ENCODE data around the gene SYNCRIP.
"Not testable (repeated sequence)": the region's sequence is repeated elsewhere in the genome, so short reads cannot be mapped to it uniquely, and the experiment has no call there.

SYNCRIP gene

GRCh38 chr6:85669735-85670194, 27.1 kb upstream of the SYNCRIP start:
- DNase-seq (ENCODE audit: low spot score): peak; percentile 15

- no peak for DNase-seq (ENCODE audit: low spot score)
These were observed 19.6 kb upstream of the SYNCRIP start for GRCh38 chr6:85662251-85662650.

GRCh38 chr6:85660181-85660611, 17.5 kb upstream of the SYNCRIP start:
- no peak for DNase-seq (ENCODE audit: low spot score)

DNA sequence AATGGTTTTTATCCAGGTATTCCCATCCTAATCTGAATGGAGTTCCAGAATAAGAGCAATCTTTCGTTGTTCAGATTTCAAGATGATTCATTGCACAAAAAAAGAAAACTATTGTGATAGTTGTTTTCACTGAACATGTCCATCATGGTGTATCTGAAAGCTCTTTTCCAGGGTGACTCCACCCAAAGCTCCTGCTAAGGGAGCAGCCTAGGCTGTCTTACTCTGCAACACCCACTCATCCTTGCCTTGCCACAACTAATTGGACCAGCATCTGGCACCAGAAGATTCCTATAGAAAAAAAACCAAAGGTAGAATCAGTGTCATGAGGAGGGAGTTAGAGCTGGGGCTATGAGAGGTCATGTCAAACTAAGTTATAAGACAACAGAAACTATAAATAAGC, 7.9 kb upstream of the SYNCRIP start:
- DNase-seq (ENCODE audit: low spot score): no peak

DNA sequence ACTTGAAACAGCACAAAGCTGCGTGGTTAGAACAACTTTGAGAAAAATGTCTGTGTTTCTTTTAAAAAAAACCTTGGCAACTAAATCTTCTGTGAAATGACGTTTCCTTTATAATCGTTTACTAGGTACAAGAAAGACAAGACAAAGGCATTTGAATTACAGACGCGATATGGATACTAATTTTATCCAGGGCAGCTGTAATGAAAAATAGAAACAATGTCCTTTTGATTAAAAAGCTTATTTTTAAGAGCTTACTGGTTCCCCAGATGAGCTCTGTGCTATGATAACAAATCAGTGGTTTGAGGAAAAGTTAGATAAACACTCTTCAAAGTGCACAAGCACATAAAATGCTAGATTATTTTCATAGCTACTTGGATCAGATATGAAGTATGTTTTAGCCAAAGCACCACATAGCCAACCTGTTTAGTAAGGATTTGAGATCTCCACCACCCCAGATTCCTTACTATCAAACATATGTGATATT, 1.6 kb upstream of the SYNCRIP start:
- peak; percentile 58 for DNase-seq (ENCODE audit: low spot score)

DNA sequence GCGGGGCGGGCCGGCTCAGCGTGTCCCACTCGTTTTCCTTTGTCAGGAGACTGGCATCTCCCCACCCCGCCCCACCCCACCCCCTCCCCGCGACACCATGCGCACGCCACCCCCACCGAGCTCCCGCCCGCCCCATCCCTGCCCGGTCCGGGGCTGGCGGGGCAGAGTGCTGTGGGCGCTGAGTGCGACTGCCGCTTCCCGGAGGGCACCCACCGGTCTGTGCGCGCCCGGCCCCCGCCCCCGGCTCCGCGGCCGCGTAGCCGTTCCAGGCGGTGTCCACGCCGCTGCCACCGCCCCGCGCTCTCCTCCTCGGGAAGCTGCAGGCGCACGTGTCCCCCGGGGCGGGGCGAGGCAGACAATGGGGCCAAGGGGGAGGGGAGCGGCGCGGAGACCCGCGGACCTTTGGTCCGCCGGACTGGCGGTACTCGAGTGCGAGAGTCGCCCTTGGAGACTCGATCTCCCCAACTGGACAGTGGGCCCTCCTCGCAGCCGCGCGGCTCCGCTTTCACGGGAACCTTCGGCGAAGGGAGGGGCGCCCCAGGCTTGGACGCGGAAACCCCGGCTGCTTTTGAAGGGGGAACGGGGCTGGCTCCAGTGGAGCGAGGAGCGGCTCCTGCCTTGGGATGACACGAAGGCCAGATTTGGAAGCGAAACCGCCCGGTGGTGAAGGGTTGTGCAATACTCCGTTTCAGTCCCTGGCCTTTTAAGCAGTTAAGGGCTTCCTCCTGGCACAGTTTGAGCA, 1.0 kb upstream of the SYNCRIP start:
- DNase-seq (ENCODE audit: low spot score): peak; percentile 85

DNA sequence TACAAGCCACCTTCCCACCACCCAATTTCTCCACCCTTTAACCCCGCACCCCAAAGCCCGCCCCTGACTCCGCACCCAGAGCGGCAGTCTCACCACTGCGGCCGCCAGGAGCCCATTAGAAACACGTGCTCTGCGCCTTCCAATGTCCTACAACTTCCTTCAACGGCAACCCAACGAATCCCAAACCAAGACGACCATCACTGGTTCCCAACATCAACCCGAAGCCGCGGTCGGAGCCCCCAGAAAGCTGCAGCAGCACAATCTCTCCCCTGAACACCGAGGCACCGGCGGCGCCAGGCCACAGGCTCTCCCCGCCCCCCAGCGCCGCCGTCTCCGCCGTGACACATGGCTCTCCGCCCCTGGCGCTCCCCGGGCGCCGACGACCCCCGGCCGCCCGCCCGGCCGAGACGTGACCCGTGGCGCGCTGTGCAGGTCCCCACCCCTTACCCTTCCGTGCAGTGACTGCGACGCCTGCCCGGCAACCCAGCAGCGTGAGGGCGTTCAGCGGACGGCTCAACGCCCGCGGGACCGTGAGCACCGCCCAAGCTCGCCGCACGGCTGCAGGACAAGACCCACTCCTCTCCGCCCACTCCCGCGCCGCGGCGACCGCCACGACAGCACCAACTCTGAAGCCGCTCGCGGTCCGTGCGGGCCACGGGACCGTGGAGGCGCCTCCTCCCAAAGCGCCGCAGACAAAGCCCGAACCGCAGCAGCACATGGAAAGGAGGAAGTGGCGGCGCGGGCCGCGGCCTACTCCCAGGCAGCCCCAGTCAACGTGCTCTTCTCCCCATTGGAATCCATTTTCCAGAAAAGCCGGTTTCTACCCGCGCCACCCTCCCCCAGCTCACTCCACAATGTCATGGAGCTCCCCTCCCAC, 551 bp downstream of the SYNCRIP start:
- DNase-seq (ENCODE audit: low spot score): peak; percentile 33

DNA sequence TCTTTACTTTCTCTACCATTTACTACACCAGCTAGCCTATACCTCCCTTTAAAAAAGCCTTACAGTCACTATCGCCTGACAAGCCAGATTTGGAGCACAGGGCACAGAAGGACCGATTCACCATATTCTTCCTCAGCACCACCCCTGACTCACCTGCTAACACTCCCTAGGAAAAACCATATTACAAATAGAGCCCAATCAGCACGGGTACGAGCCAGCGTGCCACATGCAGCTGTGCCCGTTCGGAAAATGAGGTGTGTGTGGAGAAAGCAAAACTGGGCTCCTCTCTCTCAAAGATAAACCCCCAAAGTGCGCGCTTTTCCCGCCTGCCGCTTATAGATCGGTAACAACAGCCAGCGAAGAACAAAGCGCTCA, 1.2 kb downstream of the SYNCRIP start:
- DNase-seq (ENCODE audit: low spot score): no peak

GRCh38 chr6:85640821-85641220, 1.9 kb downstream of the SYNCRIP start:
- DNase-seq (ENCODE audit: low spot score): no peak

- no peak for DNase-seq (ENCODE audit: low spot score)
These were observed 5.1 kb downstream of the SYNCRIP start for GRCh38 chr6:85637579-85637978.

DNA sequence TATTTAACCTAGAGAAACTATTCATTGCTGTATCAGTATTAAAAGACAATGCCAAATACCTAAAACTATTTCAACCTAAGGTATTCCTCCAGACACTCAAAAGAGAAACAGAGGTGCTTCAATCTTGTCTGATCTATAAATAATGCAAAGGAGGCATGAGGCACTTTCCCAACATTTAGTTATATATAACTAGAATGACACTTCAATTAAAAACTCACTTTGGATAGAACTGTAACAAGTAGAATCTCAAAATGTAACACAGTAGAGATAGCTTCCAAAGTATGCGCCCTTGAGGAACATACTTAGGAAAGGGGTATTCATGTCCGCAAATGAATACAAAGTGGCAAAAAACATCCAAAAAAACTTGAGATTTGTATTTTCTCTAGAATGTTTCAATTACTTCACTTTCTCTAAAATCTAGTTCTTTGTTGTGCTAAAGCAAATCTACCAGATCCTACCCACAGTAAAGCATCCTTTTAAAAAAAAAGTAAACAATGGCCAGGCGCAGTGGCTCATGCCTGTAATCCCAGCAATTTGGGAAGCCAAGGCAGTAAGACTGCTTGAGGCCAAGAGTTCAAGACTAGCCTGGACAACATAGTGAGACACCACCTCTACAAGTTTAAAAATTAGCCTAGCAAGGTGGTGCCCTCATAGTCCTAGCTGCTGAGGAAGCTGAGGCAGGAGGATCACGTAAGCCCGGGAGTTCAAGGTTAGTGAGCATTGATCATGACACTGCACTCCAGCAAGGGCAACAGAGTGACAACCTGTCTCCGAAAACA, 10.3 kb downstream of the SYNCRIP start:
- DNase-seq (ENCODE audit: low spot score): no peak

DNA sequence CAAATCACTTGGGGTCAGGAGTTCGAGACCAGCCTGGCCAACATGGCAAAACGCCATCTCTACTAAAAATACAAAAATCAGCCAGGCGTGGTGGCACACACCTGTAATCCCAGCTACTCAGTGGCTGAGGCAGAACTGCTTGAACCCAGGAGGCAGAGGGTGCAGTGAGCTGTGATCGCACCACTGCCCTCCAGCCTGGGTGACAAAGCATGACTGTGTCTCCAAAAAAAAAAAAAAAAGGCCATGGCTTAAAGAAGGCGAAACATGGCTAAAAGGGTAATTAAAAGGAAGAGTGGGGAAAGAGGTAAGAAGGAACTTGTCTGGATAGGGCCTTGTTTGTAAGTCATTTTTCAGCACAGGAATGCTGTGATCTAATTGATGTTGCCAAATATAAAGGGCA, 11.6 kb downstream of the SYNCRIP start:
- DNase-seq (ENCODE audit: low spot score): not testable (repeated sequence)

DNA sequence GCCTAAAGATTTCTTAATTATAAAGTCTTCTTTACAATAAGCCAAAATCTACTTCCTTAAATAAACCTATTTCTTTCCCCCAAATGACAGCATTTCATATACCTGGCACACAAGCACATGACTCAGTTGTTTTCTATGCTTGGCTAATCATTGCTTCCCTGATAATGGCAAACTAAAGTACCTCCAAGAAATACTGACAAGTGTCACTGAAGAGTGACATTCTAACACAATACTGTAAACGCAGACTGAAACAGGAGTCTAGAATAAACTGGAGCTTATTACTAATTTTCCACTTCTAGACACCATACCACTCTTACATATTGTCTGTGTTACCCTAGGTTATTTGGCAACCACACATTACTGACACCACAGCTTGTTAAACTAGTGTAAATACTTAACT, 14.3 kb downstream of the SYNCRIP start:
- DNase-seq (ENCODE audit: low spot score): no peak

DNA sequence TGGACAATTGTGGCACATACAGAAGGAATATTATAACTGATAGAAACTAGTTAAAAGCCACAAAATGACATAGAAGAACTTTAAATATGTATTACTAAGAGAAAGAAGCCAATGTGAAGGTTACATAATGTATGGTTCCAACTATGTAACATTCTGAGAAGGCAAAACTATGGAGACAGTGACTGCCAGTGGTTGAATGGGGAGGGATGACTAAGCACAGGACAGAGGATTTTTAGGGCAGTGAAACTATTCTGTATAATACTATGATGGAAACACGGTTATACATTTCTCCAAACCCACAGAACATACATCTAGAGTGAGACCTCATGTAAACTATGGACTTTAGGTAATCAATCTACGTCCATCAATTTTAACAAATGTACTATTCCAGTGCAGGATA, 22.4 kb downstream of the SYNCRIP start:
- DNase-seq (ENCODE audit: low spot score): no peak

DNA sequence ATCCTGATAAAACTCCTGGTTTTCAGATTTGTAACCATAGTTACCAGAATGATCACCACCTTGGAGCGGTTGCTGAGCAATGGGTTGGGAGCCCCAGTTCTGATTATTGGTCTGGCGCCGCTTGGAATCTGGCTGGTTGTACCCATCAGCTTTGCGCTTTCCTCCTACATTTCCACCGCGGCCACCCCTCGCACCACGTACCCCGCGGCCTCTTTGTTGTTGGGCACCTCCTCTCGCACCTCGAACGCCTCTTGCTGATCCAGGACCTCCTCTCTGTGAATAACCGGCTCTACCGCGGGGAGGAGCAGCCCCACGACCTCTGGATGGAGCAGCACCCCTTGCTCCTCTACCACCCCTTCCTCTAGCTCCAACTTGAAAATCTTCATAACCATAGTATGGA, 27.9 kb downstream of the SYNCRIP start:
- no peak for DNase-seq (ENCODE audit: low spot score)

DNA sequence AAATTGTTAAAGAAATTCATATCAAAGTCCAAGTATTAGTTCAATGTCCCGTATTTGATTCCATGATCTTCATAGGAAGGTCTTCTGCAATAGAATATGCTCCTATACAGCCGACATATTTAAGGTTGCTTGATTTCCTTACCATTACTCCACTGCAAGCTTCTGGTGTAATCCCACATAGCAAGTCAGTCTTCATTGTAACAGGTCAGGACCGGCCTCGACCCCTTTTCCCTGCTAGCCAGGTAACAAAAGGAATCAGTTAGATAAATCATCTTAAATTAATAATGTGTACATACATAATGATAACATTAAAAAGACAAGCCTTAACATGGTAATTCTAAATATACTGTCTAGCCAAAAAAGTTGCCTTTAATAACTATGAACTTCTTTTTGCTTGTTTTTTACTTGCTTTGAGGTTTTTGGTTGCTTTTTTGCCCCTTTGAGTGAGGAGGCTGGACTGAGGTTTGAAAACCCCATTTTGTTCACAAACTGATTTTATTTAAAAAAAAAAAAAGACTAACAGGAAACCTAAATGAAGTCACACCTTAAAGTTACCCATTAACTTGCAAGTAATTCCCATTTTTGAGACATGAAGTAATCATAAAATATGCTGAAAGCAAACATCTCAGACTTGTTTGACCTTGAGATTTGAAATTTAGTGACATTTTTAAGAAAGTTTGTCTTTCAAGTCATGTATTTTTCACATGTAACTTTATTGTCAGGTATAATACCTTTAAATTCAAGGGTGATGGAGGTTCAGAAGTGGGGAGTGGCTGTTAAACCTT, 29.8 kb downstream of the SYNCRIP start:
- no peak for DNase-seq (ENCODE audit: low spot score)

DNA sequence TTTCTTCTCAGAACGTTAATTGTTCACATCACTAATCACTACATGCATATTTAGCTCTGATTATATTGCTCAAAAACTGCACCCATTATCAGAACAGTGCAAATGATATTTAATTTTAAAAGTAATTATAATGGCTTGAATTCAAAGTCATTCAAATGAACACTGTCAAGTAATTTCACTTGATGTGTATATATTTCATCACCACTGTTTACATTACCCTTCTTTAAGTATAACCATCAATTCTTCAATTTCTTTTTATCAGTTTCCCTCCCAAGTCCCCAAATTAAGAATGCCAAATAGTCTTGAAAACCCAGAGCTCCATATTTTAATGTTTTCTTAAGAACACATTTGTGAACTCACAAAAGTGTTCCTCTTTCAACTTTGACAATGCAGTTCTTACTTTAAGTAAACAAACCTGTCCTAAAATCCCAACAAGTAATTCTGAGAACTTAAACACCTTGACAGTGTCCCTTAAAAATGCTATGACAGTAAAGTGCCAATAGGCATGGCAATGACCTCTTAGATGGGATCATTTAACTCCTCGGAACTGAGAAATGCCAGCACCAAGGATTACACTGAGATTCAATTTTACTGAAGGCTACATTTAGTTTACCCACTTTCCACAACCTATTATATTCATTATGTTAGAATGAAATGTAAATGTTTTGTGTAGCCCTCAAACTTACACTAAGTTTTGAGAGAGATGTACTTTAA, 32.3 kb downstream of the SYNCRIP start:
- no peak for DNase-seq (ENCODE audit: low spot score)

DNA sequence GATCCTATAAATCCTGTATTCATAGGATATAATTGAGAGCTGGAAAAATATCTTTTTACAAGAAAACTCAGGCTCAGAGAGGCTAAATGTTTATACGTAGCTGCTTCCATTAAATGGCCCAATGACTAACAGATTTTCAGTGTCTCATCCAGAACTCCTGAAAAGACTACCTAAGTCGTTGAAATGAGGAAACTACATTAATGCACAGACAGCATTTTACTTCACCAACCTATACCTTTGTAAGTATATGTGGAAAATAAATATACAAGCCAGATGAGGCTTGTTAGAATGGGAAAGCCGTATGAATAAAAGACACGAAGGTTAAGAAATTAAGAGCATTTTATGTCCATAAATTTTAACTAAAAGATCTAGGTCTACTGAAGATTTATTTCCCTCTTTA, 40.6 kb downstream of the SYNCRIP start:
- DNase-seq (ENCODE audit: low spot score): no peak

DNA sequence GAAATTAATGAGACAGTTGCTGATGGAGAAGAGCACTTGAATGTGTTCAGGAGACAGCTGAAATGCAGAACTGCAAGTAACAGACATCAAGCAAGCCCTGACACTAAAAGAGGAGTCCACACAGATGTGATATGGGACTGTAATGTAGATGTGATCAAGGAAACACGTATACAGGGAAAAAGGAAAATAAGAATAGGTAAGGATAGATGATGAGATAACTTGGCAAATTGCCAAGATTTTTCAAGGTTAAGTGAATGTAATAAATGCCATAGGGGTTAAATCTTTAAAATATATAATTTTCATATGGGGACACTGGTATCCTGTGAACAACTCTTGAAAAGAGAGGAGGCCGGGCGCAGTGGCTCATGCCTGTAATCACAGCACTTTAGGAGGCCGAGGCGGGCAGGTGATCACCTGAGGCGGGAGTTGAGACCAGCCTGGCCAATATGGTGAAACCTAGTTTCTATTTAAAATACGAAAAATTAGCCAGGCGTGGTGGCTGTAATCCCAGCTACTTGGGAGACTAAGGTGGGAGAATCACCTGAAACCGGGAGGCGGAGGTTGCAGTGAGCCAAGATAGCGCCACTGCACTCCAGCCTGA, 41.9 kb downstream of the SYNCRIP start:
- no peak for DNase-seq (ENCODE audit: low spot score)

GRCh38 chr6:85594197-85594930, 48.3 kb downstream of the SYNCRIP start:
- no peak for DNase-seq (ENCODE audit: low spot score)
